GM21717 (cell line): Measurements from ENCODE around the gene C1GALT1C1.

Source experiments
- ATAC-seq: cut with Tn5 transposase; IDR thresholded peaks from one replicate; pipeline ENCODE4 v1.9.1; 2021; ENCODE audit warnings: mild to moderate bottlenecking, moderate library complexity; ENCODE audit not compliant: unreplicated experiment

The C1GALT1C1 gene

GRCh38 chrX:120585702-120586101, 44.2 kb downstream of the C1GALT1C1 start:
- ATAC-seq, result no peak
